ENCODE measurements around the gene PGBD4. TPM values are rescaled to one million over a fixed set of nuclear protein-coding genes. Genes with fewer than 3 reads are reported as not detected.

PGBD4 gene
- polyA plus RNA-seq, 1 experiment, result 0.77 TPM

DNA sequence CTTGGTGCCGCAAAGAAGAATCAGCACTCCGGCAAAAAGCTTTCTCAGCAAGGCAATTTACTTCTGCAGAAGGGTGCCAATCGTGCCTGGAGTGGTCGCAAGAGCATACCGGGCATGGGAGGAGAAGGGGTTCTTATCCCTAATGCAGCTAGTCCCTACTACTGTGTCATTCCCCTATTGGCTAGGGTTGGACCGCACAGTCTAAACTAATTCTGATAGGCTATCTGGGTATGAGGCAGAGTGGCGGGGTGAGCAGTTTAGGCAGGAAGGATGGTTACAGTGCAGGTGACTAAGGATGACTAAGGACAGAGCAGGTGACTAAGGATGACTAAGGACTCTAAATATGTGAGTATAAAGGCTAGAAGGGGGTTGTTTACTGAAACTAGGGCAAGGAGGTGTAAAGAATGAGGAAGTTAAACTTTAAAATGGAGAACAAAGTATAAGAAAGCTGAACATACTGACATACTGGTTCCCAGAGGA, 52.9 kb downstream of the PGBD4 start:
- ChIA-PET CTCF (no interaction called here), POLR2A (no interaction called here)
- DNase-seq (ENCODE audit: low read depth), result no peak
- Histone ChIP-seq H3K4me3 (ENCODE audit: low read depth, low read length) (no peak overlapping the region), H3K27me3 (ENCODE audit: control insufficient read depth, insufficient read depth, low read length) (no peaks in the 10 kb centered on the region), H3K36me3 (ENCODE audit: control insufficient read depth, insufficient read depth, low read length) (peaks cover 7% of the 10 kb centered on the region)
- no peak for TF ChIP-seq CTCF (IDR thresholded peaks at IDR 0.05; ENCODE audit: insufficient read depth, low read depth, low read length)

- CTCF ChIA-PET, result no interaction called here
- H3K36me3 ChIP-seq (ENCODE audit: control insufficient read depth, insufficient read depth, low read length), result peaks cover 10% of the 10 kb centered on the region
Observed at GRCh38 chr15:34155859-34156258, 54.0 kb downstream of the PGBD4 start.

More at GRCh38 chr15:34155859-34156258, 54.0 kb downstream of the PGBD4 start:
- H3K27me3 ChIP-seq (ENCODE audit: control insufficient read depth, insufficient read depth, low read length), result no peaks in the 10 kb centered on the region
- POLR2A ChIA-PET, result no interaction called here
- TF ChIP-seq CTCF (IDR thresholded peaks at IDR 0.05; ENCODE audit: insufficient read depth, low read depth, low read length), result no peak
- no peak for DNase-seq (ENCODE audit: low read depth)
- H3K4me3 ChIP-seq (ENCODE audit: low read depth, low read length), result no peak overlapping the region

Other genes with a start within 250 kb of the PGBD4 start
- gene CHRM5, start 133.6 kb upstream of the PGBD4 start, polyA plus RNA-seq (2011; rRNA removed), result 0.04 and 0.09 TPM in 2 replicates
- gene AVEN, start 62.9 kb upstream of the PGBD4 start, polyA plus RNA-seq (2011; rRNA removed), result 17.6 and 26.3 TPM in 2 replicates
- 80.8 and 126 TPM in 2 replicates for gene EMC7, start 221 bp upstream of the PGBD4 start, polyA plus RNA-seq (2011; rRNA removed)
- 17.3 and 28.9 TPM in 2 replicates for gene KATNBL1, start 108.0 kb downstream of the PGBD4 start, polyA plus RNA-seq (2011; rRNA removed)
- gene EMC4, start 122.9 kb downstream of the PGBD4 start, polyA plus RNA-seq (2011; rRNA removed), result 75.5 and 119 TPM in 2 replicates
- 20.2 and 21.1 TPM in 2 replicates for gene SLC12A6, start 235.7 kb downstream of the PGBD4 start, polyA plus RNA-seq (2011; rRNA removed)
- gene NOP10, start 241.1 kb downstream of the PGBD4 start, polyA plus RNA-seq (2011; rRNA removed), result 345 and 352 TPM in 2 replicates
- gene NUTM1, start 241.2 kb downstream of the PGBD4 start, polyA plus RNA-seq (2011; rRNA removed), result not detected in 2 replicates

Data from BJ (cell line).